ENCODE results near the gene SMCO2. TPM values are rescaled to one million over a fixed set of nuclear protein-coding genes. Genes with fewer than 3 reads are reported as not detected.

SMCO2 gene
- total and polyA plus RNA-seq, 2 of the 8 experiments (the other 6 are each of a cell fraction or from before 2014, with no cell fraction given), result 0.24 to 0.80 TPM

GRCh38 chr12:27516625-27517024 is 70.1 kb downstream of the SMCO2 start:
- H3K4me1 ChIP-seq (replicated peaks in 1 of 4; ENCODE audit: control insufficient read depth in 3 of 4, insufficient read depth in 4 of 4, low read length in 3 of 4), result peaks cover 0 to 7% (median 5%) of the 10 kb centered on the region in 4 experiments; a peak in 6 of 7 replicates
- no peaks in the 10 kb centered on the region for H4K20me1 ChIP-seq (replicated peaks in 1 of 2; ENCODE audit: control insufficient read depth in 1 of 2, insufficient read depth in 2 of 2, low read length in 2 of 2)
- TF ChIP-seq KDM1A (IDR thresholded peaks at IDR 0.05; ENCODE audit: borderline replicate concordance, low read length), result no peak
- no peak for TF ChIP-seq EGR1 (IDR thresholded peaks at IDR 0.05; ENCODE audit: borderline replicate concordance, low read depth, low read length)
- TF ChIP-seq SIN3A (conservative IDR thresholded peaks at IDR 0.05 in 1 of 2, IDR thresholded peaks at IDR 0.05 in 1 of 2; ENCODE audit: low read depth in 1 of 2, low read length in 2 of 2), result no peak
- no peak for TF ChIP-seq CBX5 (IDR thresholded peaks at IDR 0.05; ENCODE audit: low read depth, low read length)
- no peak for TF ChIP-seq SIRT6 (IDR thresholded peaks at IDR 0.05; ENCODE audit: low read length)
- no peak for TF ChIP-seq SAP30 (IDR thresholded peaks at IDR 0.05; ENCODE audit: insufficient read depth, insufficient replicate concordance, low read length)
- no peak for TF ChIP-seq BCL11A (IDR thresholded peaks at IDR 0.05; ENCODE audit: low read depth in 2 of 2, low read length in 2 of 2)
- no peak for TF ChIP-seq PHF8 (conservative IDR thresholded peaks at IDR 0.05; ENCODE audit: low read depth, low read length)
- TF ChIP-seq RNF2 (IDR thresholded peaks at IDR 0.05; ENCODE audit: borderline replicate concordance, low read depth, low read length, missing control alignments, poor library complexity, severe bottlenecking), result no peak
- TF ChIP-seq BACH1 (IDR thresholded peaks at IDR 0.05; ENCODE audit: low read length), result no peak
- TF ChIP-seq CHD1 (IDR thresholded peaks at IDR 0.05; ENCODE audit: low read depth, low read length), result no peak
- TF ChIP-seq ATF3 (IDR thresholded peaks at IDR 0.05; ENCODE audit: insufficient read depth, low read depth, low read length), result no peak
- TF ChIP-seq SRF (IDR thresholded peaks at IDR 0.05; ENCODE audit: low read depth, low read length), result no peak
- no peak overlapping the region for H2BK120ac ChIP-seq (replicated peaks; ENCODE audit: low read depth, low read length)
- H3K36me3 ChIP-seq (ENCODE audit: control insufficient read depth in 2 of 4, insufficient read depth in 4 of 4, low read length in 3 of 4), result no peaks in the 10 kb centered on the region
- CTCF ChIA-PET (ENCODE audit: partially characterized antibody), result no interaction called here
- no peak overlapping the region for H3K27ac ChIP-seq (ENCODE audit: low read depth, low read length)
- no peak overlapping the region for H3K4me3 ChIP-seq (ENCODE audit: extremely low read depth in 1 of 4, insufficient read depth in 2 of 4, low read depth in 3 of 4, low read length in 4 of 4)
- H3K79me1 ChIP-seq (ENCODE audit: low read depth, low read length), result no peaks in the 10 kb centered on the region
- no peak overlapping the region for H4K8ac ChIP-seq (ENCODE audit: extremely low read depth, insufficient read depth, low read length)
- H3K4me2 ChIP-seq (ENCODE audit: insufficient read depth in 1 of 2, low read depth in 2 of 2, low read length in 2 of 2), result no peak overlapping the region
- DNase-seq (ENCODE audit: low read depth in 1 of 2, low spot score in 2 of 2) (no peak), FAIRE-seq (no peak)
- H2BK15ac ChIP-seq (ENCODE audit: low read length), result no peak overlapping the region
- POLR2A ChIA-PET (ENCODE audit: partially characterized antibody), result no interaction called here
- no peak overlapping the region for H3K56ac ChIP-seq (replicated peaks; ENCODE audit: insufficient read length, low read depth, low read length)
- H3K23ac ChIP-seq (ENCODE audit: insufficient read length), result no peak overlapping the region
- no peak overlapping the region for H3K18ac ChIP-seq (ENCODE audit: extremely low read depth, low read length)
- H2AK5ac ChIP-seq (ENCODE audit: low read depth, low read length), result no peak overlapping the region
- no peaks in the 10 kb centered on the region for H3K23me2 ChIP-seq (ENCODE audit: low read depth, low read length)
- H3K9ac ChIP-seq (replicated peaks in 1 of 4; ENCODE audit: extremely low read depth in 1 of 4, low read depth in 3 of 4, low read length in 3 of 4), result no peak overlapping the region
- no peak overlapping the region for H2BK20ac ChIP-seq (ENCODE audit: low read length)
- H2BK5ac ChIP-seq (ENCODE audit: low read depth, low read length), result no peak overlapping the region
- H3K27me3 ChIP-seq (replicated peaks in 1 of 4; ENCODE audit: control insufficient read depth in 3 of 4, extremely low read depth in 1 of 4, insufficient read depth in 3 of 4, low read length in 3 of 4), result no peaks in the 10 kb centered on the region
- H2AFZ ChIP-seq (ENCODE audit: low read length), result no peak overlapping the region
- no peak overlapping the region for H4K91ac ChIP-seq (replicated peaks; ENCODE audit: insufficient read length, low read length)
- no peak overlapping the region; the same call in 1 of the 2 replicates for H2BK12ac ChIP-seq (ENCODE audit: low read depth, low read length)
- 90% methylated on average over 4 of the region's 4 CpGs; no CpG with 5 or more reads in 1 of the 2 experiments for WGBS, 2 experiments (ENCODE audit: extremely low coverage in 1 of 2, insufficient coverage in 1 of 2, insufficient read length in 1 of 2, insufficient replicate concordance in 2 of 2, low coverage in 1 of 2, low lambda C conversion rate in 2 of 2, missing lambda C conversion rate in 1 of 2)
- H3K9me3 ChIP-seq (ENCODE audit: insufficient read depth in 2 of 2, low read depth in 1 of 2, low read length in 1 of 2), result no peaks in the 10 kb centered on the region
- no peaks in the 10 kb centered on the region for H3K79me2 ChIP-seq (ENCODE audit: control insufficient read depth in 1 of 2, insufficient read depth in 2 of 2, low read length in 2 of 2)
- H4K5ac ChIP-seq (ENCODE audit: insufficient read length, low read depth, low read length), result no peak overlapping the region
- H3K14ac ChIP-seq (ENCODE audit: insufficient read length), result no peak overlapping the region
- no peak overlapping the region for H3K4ac ChIP-seq (replicated peaks; ENCODE audit: insufficient read length, low read depth, low read length)

Measured in H1 (cell line).